HG03064 (cell line): ENCODE measurements around the gene HOXA1.

Experiments
- ATAC-seq: cut with Tn5 transposase; IDR thresholded peaks from one replicate; pipeline ENCODE4 v1.9.1; 2021; ENCODE audit warnings: low read depth; ENCODE audit not compliant: unreplicated experiment

Gene HOXA1

GRCh38 chr7:27094304-27095049, 1.3 kb downstream of the HOXA1 start:
- no peak for ATAC-seq

- ATAC-seq: no peak
These were observed 2.5 kb downstream of the HOXA1 start for GRCh38 chr7:27093184-27093895.

GRCh38 chr7:27092819-27093110, 3.0 kb downstream of the HOXA1 start:
- no peak for ATAC-seq

DNA sequence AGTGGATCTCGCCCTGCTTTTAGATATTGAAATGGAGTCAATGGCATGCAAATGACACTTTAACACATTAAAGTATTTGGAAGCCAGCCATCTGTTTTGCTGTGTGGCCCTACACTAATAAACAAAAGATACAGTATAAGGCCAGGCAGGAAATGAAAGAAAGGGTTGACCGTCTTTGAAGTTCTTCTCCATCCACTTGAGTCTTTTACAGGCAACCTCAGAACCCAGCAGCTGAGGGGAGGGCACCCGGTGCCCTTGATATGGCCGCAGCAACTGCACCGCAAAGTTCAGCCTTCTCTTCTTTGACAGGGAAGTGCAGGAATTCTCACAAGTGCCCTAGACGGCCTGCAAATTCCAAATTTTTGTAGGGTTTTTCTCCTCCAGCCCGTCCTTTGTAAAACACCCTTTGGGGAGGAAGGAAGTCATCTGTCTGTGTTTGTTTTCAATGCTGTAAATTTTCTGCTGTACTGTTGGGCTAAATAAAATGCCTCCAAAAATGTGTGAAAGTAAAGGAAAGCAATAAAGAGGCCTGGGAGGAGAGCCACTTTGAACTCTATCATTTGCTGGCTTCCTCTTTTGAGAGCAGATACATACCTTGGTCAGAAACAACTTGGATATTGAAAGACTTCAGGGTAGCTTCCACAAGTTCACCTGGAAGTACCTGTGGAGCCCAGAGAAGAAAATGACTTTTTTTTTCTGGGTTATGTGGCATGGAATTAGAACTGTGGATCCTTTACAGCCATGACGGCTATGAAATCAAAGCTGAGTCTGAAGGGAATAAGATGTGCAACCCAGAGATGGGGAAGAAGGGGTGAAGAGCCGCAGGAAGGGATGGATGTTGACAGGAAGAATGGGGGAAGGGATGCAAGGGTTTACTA, 3.6 kb downstream of the HOXA1 start:
- no peak for ATAC-seq

- no peak for ATAC-seq
These were observed 4.7 kb downstream of the HOXA1 start for GRCh38 chr7:27091105-27091504.

- ATAC-seq: no peak
These were observed 7.5 kb downstream of the HOXA1 start for GRCh38 chr7:27088002-27088922.

DNA sequence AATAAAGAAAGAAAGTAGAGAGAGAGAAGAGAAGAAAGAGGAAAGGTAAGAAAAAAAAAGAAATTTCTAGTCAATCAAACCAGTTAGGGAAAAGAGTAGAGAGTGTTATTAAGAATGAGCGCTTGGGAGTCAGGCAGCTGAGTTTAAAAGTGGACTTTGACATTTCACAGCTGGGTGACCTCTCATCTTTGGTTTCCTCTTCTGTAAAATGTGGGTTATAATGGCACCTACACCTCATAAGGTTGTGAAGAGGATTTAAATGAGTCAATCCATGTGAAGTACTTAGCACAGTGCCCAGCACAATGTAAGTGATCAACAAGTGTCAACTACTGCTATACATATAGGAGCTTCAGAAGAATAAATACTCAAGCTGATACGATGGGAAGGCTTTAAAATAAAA, 12.2 kb downstream of the HOXA1 start:
- ATAC-seq: no peak

DNA sequence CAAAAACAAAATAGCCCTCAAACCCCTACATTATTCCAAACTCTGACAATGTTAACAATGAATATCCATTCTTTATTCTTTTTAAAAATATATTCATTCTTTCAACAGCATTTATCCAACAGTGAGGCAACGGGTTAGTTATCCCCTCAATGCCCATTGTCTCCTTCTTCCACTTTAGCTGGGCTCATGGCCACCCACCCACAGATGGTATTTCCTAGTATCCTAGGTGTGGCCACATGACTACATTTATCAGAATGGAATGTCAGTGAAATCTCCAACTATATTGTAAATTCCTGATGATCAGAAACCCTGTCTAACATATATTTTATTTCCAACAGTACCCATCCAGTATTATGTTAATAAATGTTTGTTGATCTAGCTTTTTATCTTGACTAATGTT, 13.6 kb downstream of the HOXA1 start:
- ATAC-seq: no peak

DNA sequence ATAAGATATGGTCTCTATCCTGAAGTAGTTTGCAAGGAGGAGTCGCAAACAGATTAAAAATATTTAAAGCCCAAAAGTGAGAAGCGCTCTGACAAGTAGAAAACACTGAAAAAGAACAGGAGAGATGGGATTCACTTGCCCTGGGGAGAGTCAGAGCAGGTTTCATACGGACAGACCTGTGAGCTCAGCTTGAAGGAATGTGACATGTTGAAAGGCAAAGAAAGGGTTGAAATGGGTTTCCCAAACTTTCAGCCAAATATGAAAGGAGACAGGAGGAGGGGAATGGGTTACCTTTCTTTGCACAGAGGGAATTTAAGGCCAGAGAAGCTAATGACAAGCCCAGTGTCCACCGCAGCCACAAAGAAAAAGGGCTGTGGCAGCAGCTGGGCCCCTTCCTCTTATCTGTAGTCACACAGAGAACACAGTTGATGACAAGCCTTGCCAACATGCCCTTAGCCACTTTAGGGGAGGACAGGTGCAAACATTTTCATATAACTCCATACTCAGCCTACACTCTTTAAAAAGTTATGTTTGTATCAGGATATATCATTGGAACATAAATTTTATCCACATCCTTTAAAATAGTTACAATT, 14.9 kb downstream of the HOXA1 start:
- no peak for ATAC-seq

DNA sequence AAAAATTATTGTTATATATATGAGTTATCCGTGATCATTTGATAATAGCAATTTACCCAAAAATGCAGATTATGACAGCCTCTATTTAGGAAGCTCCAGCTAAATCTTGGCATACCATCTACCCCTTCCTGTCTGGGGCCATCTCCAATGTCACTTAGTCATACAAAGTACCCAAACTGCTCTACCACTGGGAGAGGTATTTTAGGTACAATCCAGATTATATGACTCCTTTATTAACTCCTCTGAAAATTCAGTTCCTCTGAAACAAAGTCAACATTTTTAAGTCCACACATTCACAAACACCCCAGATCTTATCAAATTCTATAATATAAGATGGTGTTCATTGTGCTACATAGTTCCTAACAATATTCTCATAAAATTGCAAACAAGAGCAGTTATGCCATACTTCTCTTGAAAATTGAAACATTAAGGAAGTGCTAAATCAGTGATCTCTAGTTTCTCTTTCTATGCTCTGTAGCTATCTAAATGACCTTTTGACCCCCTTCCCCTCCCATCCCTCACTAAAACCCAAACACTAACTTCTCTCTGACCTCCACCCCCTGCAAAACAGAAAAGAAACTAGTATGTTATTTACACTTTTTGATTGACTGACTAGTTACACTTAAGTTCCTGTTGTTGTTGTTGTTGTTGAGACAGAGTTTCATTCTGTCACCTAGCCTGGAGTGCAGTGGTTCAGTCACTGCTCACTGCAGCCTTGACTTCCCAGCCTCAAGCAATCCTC, 16.4 kb downstream of the HOXA1 start:
- ATAC-seq: no peak

GRCh38 chr7:27078616-27079233, 17.1 kb downstream of the HOXA1 start:
- no peak for ATAC-seq

GRCh38 chr7:27073076-27073475, 22.7 kb downstream of the HOXA1 start:
- no peak for ATAC-seq

DNA sequence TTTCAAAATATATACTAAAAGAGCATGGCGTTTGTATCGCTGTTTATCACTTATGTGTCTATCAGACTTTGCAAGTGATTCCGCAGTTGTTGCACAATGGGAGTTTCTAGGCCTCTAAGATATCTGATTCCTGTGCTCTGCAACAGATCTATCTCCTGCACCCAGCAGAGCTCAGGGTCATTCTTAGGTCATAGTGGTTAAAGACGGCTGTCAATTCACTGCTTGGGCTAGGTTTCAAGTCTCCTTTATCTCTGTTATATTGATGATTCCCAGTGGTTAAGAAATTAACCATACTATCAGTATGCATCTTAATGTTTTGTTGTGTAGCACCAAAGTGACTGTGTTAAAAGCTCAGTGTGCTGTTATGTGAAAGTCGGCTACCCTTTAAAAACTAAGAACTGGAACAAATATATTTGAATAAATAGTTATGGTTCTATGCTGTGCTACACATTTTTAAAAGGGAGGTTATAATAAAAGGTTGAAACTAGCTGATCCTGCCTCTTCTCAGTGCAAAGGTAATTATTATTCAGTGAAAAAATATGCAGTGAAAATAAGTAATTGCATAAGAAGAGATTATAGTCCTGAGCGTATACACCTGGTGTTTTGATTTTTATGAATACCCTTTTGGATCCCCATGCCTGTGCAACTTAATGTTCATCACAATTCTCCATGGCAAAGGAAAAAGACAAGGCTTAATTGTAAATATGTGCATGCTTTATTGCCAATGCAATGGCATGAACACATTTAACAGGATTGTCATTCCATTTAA, 24.0 kb downstream of the HOXA1 start:
- no peak for ATAC-seq

- ATAC-seq: no peak
These were observed 27.5 kb downstream of the HOXA1 start for GRCh38 chr7:27068259-27068658.

DNA sequence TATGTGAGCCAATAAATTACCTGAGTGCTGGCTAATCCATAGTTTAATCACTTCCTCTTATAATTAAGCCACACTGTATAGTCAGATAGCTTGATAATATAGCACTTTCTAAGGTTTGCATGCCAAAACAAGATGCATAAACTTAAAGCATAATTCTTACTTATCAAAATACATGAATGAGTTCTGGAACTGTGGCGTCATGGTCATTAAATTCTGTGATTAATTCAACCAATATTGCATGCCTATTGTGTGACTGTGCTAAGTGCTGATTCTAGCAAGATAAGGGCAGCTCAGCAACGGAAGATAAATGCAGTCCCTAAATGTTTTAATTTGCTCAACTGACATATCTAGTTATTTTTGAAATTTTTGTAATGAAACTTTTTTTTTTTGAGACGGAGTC, 29.7 kb downstream of the HOXA1 start:
- no peak for ATAC-seq

- no peak for ATAC-seq
These were observed 30.1 kb downstream of the HOXA1 start for GRCh38 chr7:27065709-27066108.

DNA sequence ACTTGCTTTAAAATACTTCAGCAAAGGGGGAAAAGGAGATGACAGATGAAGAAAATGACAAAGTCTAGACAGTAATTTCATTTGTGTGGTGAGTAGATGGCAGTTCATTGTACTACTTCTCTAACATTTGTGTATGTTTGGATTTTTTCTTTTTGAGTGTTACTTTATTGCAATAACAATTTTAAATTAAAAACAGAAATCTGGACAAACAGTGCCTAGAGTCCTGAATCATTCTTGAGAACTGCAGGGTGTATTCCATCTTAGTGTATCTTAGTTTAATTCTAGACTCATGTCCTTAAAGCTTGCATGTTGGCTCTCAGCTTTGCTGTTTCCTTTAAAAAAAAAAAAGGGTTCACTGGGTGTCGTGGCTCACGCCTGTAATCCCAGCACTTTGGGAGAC, 31.1 kb downstream of the HOXA1 start:
- no peak for ATAC-seq

DNA sequence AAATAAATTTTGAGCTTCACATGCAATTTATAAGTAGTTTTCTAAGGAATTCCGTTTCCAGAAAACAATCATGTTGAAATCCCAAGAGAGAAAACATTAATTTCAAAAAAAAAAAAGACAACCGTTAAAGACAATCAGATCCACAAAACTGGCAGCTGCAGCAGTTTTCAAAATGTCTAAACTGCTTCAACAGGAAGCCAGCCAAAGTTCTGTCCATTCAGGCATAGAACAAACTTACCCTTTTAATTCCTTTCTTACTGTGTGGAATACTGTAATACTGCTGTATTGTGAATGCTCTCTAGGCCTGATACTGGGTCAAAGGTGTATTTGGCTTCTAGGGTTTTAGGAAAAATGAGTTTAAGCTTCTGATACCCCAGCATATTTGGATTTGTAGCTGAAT, 31.6 kb downstream of the HOXA1 start:
- ATAC-seq: no peak
